CD4-positive, alpha-beta T cell (primary cell): Measurements from ENCODE around the gene KCNN3. TPM values are rescaled to one million over a fixed set of nuclear protein-coding genes. Genes with fewer than 3 reads are reported as not detected.

Source experiments
- ATAC-seq: fragments of 200-7000 bp; cut with Tn5 transposase; one replicate; pipeline ENCODE4 v1.10.0; 2022; ENCODE audit warnings: mild to moderate bottlenecking; ENCODE audit not compliant: poor library complexity
- CTCF ChIA-PET: fragments of 350-600 bp; sonication (Branson Sonifier 250); formaldehyde crosslinking; loops from one replicate; lab custom pipeline; 2021; ENCODE audit warnings: antibody characterized with exemption, inconsistent platforms; lab: Charles Lee
- POLR2A ChIA-PET: fragments of 350-600 bp; sonication (Branson Sonifier 250); formaldehyde crosslinking; loops from one replicate; lab custom pipeline; 2021; ENCODE audit warnings: antibody characterized with exemption, inconsistent platforms; lab: Charles Lee
- DNase-seq, 14 experiments: peaks; one replicate each; pipeline ENCODE4 v3.0.0-alpha.2; 2013 to 2020; ENCODE audit warnings: mixed read lengths in 2 of 14
- H3K27ac ChIP-seq, 2 donors: one replicate each; pipeline versions ENCODE4 v1.5.1 to v1.7.0; 2013; ENCODE audit warnings: low read length in 2 of 2, low read depth in 1 of 2, mild to moderate bottlenecking in 1 of 2
- H3K27me3 ChIP-seq, 2 experiments: 1 replicate in 1 of 2; 2 replicates in 1 of 2; pipeline versions ENCODE4 v1.6.1 to v1.7.0; 2013; ENCODE audit warnings: low read length in 2 of 2, control low read depth in 1 of 2, mild to moderate bottlenecking in 1 of 2, moderate library complexity in 1 of 2; ENCODE audit not compliant: insufficient read depth in 2 of 2, control insufficient read depth in 1 of 2
- H3K36me3 ChIP-seq: one replicate; pipeline ENCODE4 v1.6.1; 2013; ENCODE audit warnings: low read length, control low read depth; ENCODE audit not compliant: insufficient read depth
- H3K4me1 ChIP-seq: one replicate; pipeline ENCODE4 v1.6.1; 2013; ENCODE audit warnings: low read length, control low read depth; ENCODE audit not compliant: insufficient read depth
- H3K4me3 ChIP-seq: one replicate; pipeline ENCODE4 v1.5.1; 2013; ENCODE audit warnings: mild to moderate bottlenecking, low read length, moderate library complexity
- H3K9me3 ChIP-seq, 2 experiments: 1 replicate in 1 of 2; 2 replicates in 1 of 2; pipeline versions ENCODE4 v1.6.1 to v1.7.0; 2013; ENCODE audit warnings: low read length in 2 of 2, mild to moderate bottlenecking in 2 of 2, control low read depth in 1 of 2, moderate library complexity in 1 of 2; ENCODE audit not compliant: control insufficient read depth in 1 of 2, insufficient read depth in 1 of 2
- H3K27ac Mint-ChIP-seq: one replicate; pipeline ENCODE4 v1.8.0; 2020; ENCODE audit warnings: mixed read lengths
- H3K27me3 Mint-ChIP-seq: one replicate; pipeline ENCODE4 v1.8.0; 2021; ENCODE audit warnings: mixed read lengths
- H3K36me3 Mint-ChIP-seq: one replicate; pipeline ENCODE4 v1.8.0; 2021; ENCODE audit warnings: low read depth, mixed read lengths
- H3K4me1 Mint-ChIP-seq: one replicate; pipeline ENCODE4 v1.8.0; 2021; ENCODE audit warnings: low read depth, mixed read lengths
- H3K4me3 Mint-ChIP-seq: one replicate; pipeline ENCODE4 v1.8.0; 2020; ENCODE audit warnings: mild to moderate bottlenecking, mixed read lengths
- H3K9me3 Mint-ChIP-seq: one replicate; pipeline ENCODE4 v1.8.0; 2020; ENCODE audit warnings: mixed read lengths
- CTCF ChIP-seq: fragments of 200-600 bp; IDR thresholded peaks from one replicate; pipeline ENCODE4 v1.8.0; 2022; ENCODE audit warnings: antibody characterized with exemption, mild to moderate bottlenecking
- intact Hi-C, 2 experiments: fragments of 100-400 bp; cut with DNase I in 1 of 2; cut with micrococcal nuclease in 1 of 2; formaldehyde crosslinking; loops; one replicate each; pipeline versions ENCODE4 v1.15.1 to v1.9.0; 2023 to 2025; cut with DNase I, micrococcal nuclease
- total RNA-seq, 174 experiments: library from RNA in 2 of 174; stranded (reverse) in 2 of 174; gene quantifications; one replicate each; pipeline ENCODE4 v1.2.3 and lab custom pipeline; 2021 to 2026

KCNN3 gene
- total RNA-seq, 2 experiments from 2014 or later = not detected

GRCh38 chr1:154751690-154752089 lies 118.4 kb downstream of the KCNN3 start:
- no peak overlapping the region for H3K4me3 Mint-ChIP-seq
- H3K4me1 Mint-ChIP-seq = peaks cover 46% of the 10 kb centered on the region
- intact Hi-C loops = no loop called here
- Histone ChIP-seq H3K4me1 (peaks cover 21% of the 10 kb centered on the region), H3K4me3 (no peak overlapping the region), H3K27me3 (no peaks in the 10 kb centered on the region), H3K9me3 (no peaks in the 10 kb centered on the region), H3K36me3 (no peaks in the 10 kb centered on the region), H3K27ac (no peak overlapping the region)
- no peaks in the 10 kb centered on the region for H3K9me3 Mint-ChIP-seq
- POLR2A ChIA-PET = no interaction called here
- no peak for TF ChIP-seq CTCF
- H3K27me3 Mint-ChIP-seq = no peaks in the 10 kb centered on the region
- DNase-seq (no peak), ATAC-seq (no peak)
- CTCF ChIA-PET = no interaction called here
- no peaks in the 10 kb centered on the region for H3K36me3 Mint-ChIP-seq
- H3K27ac Mint-ChIP-seq = no peak overlapping the region

- DNase-seq = no peak
- Mint-ChIP-seq H3K4me3 (no peak overlapping the region), H3K27ac (no peak overlapping the region), H3K4me1 (peaks cover 46% of the 10 kb centered on the region), H3K36me3 (no peaks in the 10 kb centered on the region), H3K9me3 (no peaks in the 10 kb centered on the region), H3K27me3 (no peaks in the 10 kb centered on the region)
- Histone ChIP-seq H3K27me3 (no peaks in the 10 kb centered on the region), H3K27ac (no peak overlapping the region), H3K4me3 (no peak overlapping the region), H3K36me3 (no peaks in the 10 kb centered on the region), H3K4me1 (peaks cover 29% of the 10 kb centered on the region), H3K9me3 (no peaks in the 10 kb centered on the region)
- ATAC-seq = no peak
- no peak for TF ChIP-seq CTCF
- intact Hi-C loops = no loop called here
- ChIA-PET POLR2A (interaction anchor here (0.6 kb wide), 1 partner anchor 22 kb away, joined by 3 read pairs; no protein-coding TSS in a partner anchor), CTCF (interaction anchor here (0.9 to 1.7 kb wide), 2 partner anchors 10 to 41 kb away, joined by 3 to 4 read pairs; no protein-coding TSS in a partner anchor)
Observed at GRCh38 chr1:154750681-154751665, 119.1 kb downstream of the KCNN3 start.

DNA sequence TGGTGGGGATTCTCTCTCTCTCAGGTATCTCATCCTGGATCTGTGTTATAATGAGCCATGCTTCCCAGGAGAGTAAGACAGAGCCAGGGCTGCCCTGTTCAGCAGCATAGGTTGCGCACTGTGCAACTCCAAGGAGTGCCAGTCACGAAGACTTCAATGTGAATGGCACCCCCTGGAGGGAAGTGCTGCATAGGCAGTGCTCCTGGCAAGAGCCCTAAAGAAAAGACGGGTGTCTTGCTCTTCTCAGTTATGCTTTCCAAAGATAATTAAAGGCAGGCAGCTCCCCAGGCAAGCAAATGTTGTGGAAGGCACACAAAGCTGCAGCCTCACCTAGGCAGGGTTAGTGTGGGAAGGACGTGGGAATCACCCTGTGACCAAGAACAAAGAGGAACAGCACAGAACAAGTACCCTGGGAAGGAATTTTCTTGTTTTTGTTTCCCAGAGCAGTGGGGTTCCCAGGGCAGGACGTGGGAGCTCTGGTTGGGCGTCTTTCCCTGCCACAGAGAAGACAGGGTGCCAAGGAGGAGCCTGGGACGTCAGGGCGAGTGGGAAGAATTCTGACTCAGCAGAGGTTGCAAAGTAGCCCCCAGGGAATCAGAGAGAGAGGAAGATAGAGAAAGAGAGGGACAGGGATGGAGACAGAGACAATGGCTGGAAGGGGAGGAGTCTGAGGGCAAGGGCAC lies 120.9 kb downstream of the KCNN3 start:
- H3K4me1 ChIP-seq = peaks cover 46% of the 10 kb centered on the region
- POLR2A ChIA-PET = interaction anchor here (0.7 to 1.7 kb wide), 2 partner anchors 12 to 36 kb away, joined by 3 to 4 read pairs; no protein-coding TSS in a partner anchor
- intact Hi-C loops = loop anchor here (5.0 kb wide), 2 partner anchors 43 to 57 kb away; no protein-coding TSS in a partner anchor
- no peak overlapping the region for H3K4me3 ChIP-seq
- Mint-ChIP-seq H3K27me3 (no peaks in the 10 kb centered on the region), H3K4me3 (no peak overlapping the region), H3K27ac (no peak overlapping the region), H3K9me3 (no peaks in the 10 kb centered on the region), H3K36me3 (no peaks in the 10 kb centered on the region), H3K4me1 (peaks cover 49% of the 10 kb centered on the region)
- no peak for ATAC-seq
- no peaks in the 10 kb centered on the region for H3K9me3 ChIP-seq
- no peaks in the 10 kb centered on the region for H3K36me3 ChIP-seq
- H3K27ac ChIP-seq = no peak overlapping the region
- CTCF ChIA-PET = interaction anchor here (1.7 kb wide), 2 partner anchors 11 to 12 kb away, joined by 4 to 5 read pairs; no protein-coding TSS in a partner anchor
- no peak for TF ChIP-seq CTCF
- H3K27me3 ChIP-seq = no peaks in the 10 kb centered on the region
- no peak for DNase-seq
